ENCODE results near the gene CRYL1. TPM values are rescaled to one million over a fixed set of nuclear protein-coding genes. Genes with fewer than 3 reads are reported as not detected.

CRYL1 gene
- total RNA-seq, 1 experiment from 2014 or later, result 2.9 TPM

DNA sequence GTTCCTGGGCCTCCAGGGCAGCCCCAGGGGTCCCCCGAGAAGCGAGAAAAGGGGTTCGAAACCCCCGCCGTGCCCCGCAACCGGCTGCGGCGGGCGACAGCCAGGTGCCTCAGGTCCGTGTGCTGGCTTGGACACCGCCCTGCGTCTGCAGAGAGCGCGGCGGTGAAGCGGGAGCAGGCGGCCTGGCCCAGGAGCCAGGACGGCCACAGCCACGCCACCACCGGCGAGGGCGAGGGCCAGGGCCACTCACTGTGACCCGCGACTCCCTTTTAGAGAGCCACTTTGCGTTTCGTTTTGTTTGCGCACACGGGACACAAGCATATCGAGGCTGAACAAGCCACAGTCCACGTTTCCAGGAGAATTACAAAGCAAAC is 110.4 kb downstream of the CRYL1 start (continued):
- TF ChIP-seq, protein P1, sequence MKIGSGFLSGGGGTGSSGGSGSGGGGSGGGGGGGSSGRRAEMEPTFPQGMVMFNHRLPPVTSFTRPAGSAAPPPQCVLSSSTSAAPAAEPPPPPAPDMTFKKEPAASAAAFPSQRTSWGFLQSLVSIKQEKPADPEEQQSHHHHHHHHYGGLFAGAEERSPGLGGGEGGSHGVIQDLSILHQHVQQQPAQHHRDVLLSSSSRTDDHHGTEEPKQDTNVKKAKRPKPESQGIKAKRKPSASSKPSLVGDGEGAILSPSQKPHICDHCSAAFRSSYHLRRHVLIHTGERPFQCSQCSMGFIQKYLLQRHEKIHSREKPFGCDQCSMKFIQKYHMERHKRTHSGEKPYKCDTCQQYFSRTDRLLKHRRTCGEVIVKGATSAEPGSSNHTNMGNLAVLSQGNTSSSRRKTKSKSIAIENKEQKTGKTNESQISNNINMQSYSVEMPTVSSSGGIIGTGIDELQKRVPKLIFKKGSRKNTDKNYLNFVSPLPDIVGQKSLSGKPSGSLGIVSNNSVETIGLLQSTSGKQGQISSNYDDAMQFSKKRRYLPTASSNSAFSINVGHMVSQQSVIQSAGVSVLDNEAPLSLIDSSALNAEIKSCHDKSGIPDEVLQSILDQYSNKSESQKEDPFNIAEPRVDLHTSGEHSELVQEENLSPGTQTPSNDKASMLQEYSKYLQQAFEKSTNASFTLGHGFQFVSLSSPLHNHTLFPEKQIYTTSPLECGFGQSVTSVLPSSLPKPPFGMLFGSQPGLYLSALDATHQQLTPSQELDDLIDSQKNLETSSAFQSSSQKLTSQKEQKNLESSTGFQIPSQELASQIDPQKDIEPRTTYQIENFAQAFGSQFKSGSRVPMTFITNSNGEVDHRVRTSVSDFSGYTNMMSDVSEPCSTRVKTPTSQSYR (CRISPR knock-in tag; IDR thresholded peaks at IDR 0.05), result no peak
- TF ChIP-seq ZNF121 (CRISPR knock-in tag; IDR thresholded peaks at IDR 0.05), result no peak

- no peaks in the 10 kb centered on the region for H3K36me3 Mint-ChIP-seq
- TF ChIP-seq, protein P2, sequence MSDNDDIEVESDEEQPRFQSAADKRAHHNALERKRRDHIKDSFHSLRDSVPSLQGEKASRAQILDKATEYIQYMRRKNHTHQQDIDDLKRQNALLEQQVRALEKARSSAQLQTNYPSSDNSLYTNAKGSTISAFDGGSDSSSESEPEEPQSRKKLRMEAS (CRISPR knock-in tag; IDR thresholded peaks at IDR 0.05), result peak; percentile 25; the same call in 1 of the 2 replicates
- peak; percentile 87 for TF ChIP-seq ZNF121 (CRISPR knock-in tag; IDR thresholded peaks at IDR 0.05)
- TF ChIP-seq, protein P3, sequence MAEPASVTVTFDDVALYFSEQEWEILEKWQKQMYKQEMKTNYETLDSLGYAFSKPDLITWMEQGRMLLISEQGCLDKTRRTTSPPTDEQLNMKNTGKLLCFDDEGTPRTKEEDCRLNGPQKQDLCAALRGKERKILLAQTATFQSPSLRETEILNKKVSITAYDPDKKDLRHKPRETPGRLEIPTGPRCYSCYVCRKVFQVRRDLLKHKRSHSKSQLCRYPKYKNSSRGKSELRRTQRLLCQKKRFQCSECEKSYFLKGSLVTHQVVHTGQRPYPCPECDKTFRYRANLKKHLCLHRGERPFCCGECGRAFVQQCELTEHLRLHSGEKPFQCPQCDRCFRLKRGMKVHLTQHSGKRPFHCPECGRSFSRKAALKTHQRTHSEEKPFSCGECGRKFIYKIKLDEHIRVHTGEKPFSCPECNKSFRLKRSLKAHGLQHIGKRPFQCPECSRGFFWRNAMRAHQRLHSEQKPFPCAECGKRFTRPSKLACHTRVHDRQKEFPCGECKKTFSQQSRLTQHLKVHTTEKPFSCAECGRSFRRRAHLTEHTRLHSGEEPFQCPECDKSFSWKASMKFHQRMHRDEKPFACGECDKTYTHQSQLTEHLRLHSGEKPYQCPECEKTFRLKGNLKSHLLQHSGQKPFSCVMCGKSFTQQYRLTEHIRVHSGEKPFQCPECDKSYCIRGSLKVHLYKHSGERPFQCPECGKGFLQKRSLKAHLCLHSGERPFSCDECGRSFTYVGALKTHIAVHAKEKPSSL (CRISPR knock-in tag; conservative IDR thresholded peaks at IDR 0.05), result no peak
- TF ChIP-seq, protein P4, sequence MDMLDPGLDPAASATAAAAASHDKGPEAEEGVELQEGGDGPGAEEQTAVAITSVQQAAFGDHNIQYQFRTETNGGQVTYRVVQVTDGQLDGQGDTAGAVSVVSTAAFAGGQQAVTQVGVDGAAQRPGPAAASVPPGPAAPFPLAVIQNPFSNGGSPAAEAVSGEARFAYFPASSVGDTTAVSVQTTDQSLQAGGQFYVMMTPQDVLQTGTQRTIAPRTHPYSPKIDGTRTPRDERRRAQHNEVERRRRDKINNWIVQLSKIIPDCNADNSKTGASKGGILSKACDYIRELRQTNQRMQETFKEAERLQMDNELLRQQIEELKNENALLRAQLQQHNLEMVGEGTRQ (CRISPR knock-in tag; IDR thresholded peaks at IDR 0.05), result peak; percentile 23; the same call in 1 of the 2 replicates
- TF ChIP-seq ZNF232 (CRISPR knock-in tag; IDR thresholded peaks at IDR 0.05), result no peak
- no peak for TF ChIP-seq NFE2L1 (CRISPR knock-in tag; IDR thresholded peaks at IDR 0.05)
- TF ChIP-seq, protein P5, sequence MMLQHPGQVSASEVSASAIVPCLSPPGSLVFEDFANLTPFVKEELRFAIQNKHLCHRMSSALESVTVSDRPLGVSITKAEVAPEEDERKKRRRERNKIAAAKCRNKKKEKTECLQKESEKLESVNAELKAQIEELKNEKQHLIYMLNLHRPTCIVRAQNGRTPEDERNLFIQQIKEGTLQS (CRISPR knock-in tag; conservative IDR thresholded peaks at IDR 0.05), result no peak
- no peak for TF ChIP-seq HMGA2 (CRISPR knock-in tag; IDR thresholded peaks at IDR 0.05)
- CTCF ChIA-PET, result interaction anchor here (1.2 to 1.9 kb wide), 2 partner anchors 62 to 218 kb away, joined by 3 to 8 read pairs; no protein-coding TSS in a partner anchor
- H3K4me3 Mint-ChIP-seq, result peak overlapping the region; percentile 47
- H3K9me3 Mint-ChIP-seq, result no peaks in the 10 kb centered on the region
- POLR2A ChIA-PET, result interaction anchor here (1.0 kb wide), 1 partner anchor 9 kb away, joined by 3 read pairs; no protein-coding TSS in a partner anchor
- H3K27ac Mint-ChIP-seq, result no peak overlapping the region
- H3K27me3 Mint-ChIP-seq (ENCODE audit: low read depth), result peaks cover 17% of the 10 kb centered on the region
- H3K4me1 Mint-ChIP-seq, result peaks cover 23% of the 10 kb centered on the region
- DNase-seq (ENCODE audit: low spot score) (peak; percentile 63), ATAC-seq (peak; percentile 72)
These were observed 110.9 kb downstream of the CRYL1 start for GRCh38 chr13:20414546-20415305.

- ATAC-seq, result peak; percentile 56
- Mint-ChIP-seq H3K4me1 (peaks cover 24% of the 10 kb centered on the region), H3K27ac (peak overlapping the region; percentile 73), H3K36me3 (no peaks in the 10 kb centered on the region), H3K4me3 (no peak overlapping the region), H3K27me3 (ENCODE audit: low read depth) (peaks cover 17% of the 10 kb centered on the region), H3K9me3 (no peaks in the 10 kb centered on the region)
- POLR2A ChIA-PET, result no interaction called here
- no peak for DNase-seq (ENCODE audit: low spot score)
- CTCF ChIA-PET, result interaction anchor here (1.0 to 1.2 kb wide), 2 partner anchors 215 to 299 kb away, joined by 3 read pairs; no protein-coding TSS in a partner anchor
- TF ChIP-seq ZNF232 (CRISPR knock-in tag; IDR thresholded peaks at IDR 0.05), result no peak
- no peak for TF ChIP-seq ZNF416 (CRISPR knock-in tag; IDR thresholded peaks at IDR 0.05)
- TF ChIP-seq, protein P5 (CRISPR knock-in tag; conservative IDR thresholded peaks at IDR 0.05), result no peak
- TF ChIP-seq, protein P6, sequence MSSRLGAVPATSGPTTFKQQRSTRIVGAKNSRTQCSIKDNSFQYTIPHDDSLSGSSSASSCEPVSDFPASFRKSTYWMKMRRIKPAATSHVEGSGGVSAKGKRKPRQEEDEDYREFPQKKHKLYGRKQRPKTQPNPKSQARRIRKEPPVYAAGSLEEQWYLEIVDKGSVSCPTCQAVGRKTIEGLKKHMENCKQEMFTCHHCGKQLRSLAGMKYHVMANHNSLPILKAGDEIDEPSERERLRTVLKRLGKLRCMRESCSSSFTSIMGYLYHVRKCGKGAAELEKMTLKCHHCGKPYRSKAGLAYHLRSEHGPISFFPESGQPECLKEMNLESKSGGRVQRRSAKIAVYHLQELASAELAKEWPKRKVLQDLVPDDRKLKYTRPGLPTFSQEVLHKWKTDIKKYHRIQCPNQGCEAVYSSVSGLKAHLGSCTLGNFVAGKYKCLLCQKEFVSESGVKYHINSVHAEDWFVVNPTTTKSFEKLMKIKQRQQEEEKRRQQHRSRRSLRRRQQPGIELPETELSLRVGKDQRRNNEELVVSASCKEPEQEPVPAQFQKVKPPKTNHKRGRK (CRISPR knock-in tag; IDR thresholded peaks at IDR 0.05; ENCODE audit: borderline replicate concordance), result no peak
- no peak for TF ChIP-seq NR3C1 (CRISPR knock-in tag; conservative IDR thresholded peaks at IDR 0.05; ENCODE audit: low read depth)
- TF ChIP-seq ZNF138 (CRISPR knock-in tag; conservative IDR thresholded peaks at IDR 0.05), result no peak
- no peak for TF ChIP-seq EMX1 (CRISPR knock-in tag; IDR thresholded peaks at IDR 0.05)
- TF ChIP-seq IRF2 (CRISPR knock-in tag; IDR thresholded peaks at IDR 0.05; ENCODE audit: borderline replicate concordance, low read depth), result no peak
- TF ChIP-seq PRRX2 (CRISPR knock-in tag; IDR thresholded peaks at IDR 0.05), result no peak
- TF ChIP-seq TEAD1 (CRISPR knock-in tag; IDR thresholded peaks at IDR 0.05), result no peak
- peak; percentile 80; the same call in 1 of the 2 replicates for TF ChIP-seq ZBTB21 (CRISPR knock-in tag; IDR thresholded peaks at IDR 0.05; ENCODE audit: borderline replicate concordance)
- TF ChIP-seq NR1H2 (CRISPR knock-in tag; IDR thresholded peaks at IDR 0.05), result no peak
- TF ChIP-seq FOXJ3 (CRISPR knock-in tag; IDR thresholded peaks at IDR 0.05; ENCODE audit: borderline replicate concordance), result no peak
- no peak for TF ChIP-seq HMGA2 (CRISPR knock-in tag; IDR thresholded peaks at IDR 0.05)
- TF ChIP-seq OVOL2 (CRISPR knock-in tag; IDR thresholded peaks at IDR 0.05; ENCODE audit: borderline replicate concordance), result no peak
- 0 out of 2 replicates have a peak, but pooled peaks have one; percentile 21 for TF ChIP-seq FOXK1 (CRISPR knock-in tag; IDR thresholded peaks at IDR 0.05)
- TF ChIP-seq TP53 (CRISPR knock-in tag; IDR thresholded peaks at IDR 0.05), result no peak
These were observed 112.8 kb downstream of the CRYL1 start for GRCh38 chr13:20412691-20413355.

Data from WTC11 (cell line).